PC-9 (cell line): ENCODE results near the gene OR52A1. TPM values are rescaled to one million over a fixed set of nuclear protein-coding genes. Genes with fewer than 3 reads are reported as not detected.

Experiments
- BruUV-seq: library from RNA; stranded (reverse); fragments of 400-500 nt; replicated peaks from 2 replicates; lab custom pipeline; 2021; lab: Mats Ljungman, UMichigan
- CTCF ChIA-PET: fragments of 300-600 bp; sonication (Branson Sonifier 250); formaldehyde crosslinking; loops from one replicate; lab custom pipeline; 2022; ENCODE audit warnings: antibody characterized with exemption; lab: Charles Lee
- POLR2A ChIA-PET: fragments of 300-600 bp; sonication (Branson Sonifier 250); formaldehyde crosslinking; loops from one replicate; lab custom pipeline; 2022; ENCODE audit warnings: antibody characterized with exemption; ENCODE audit not compliant: unreplicated experiment; lab: Charles Lee
- DNase-seq, 2 experiments: peaks; one replicate each; pipeline versions ENCODE4 v3.0.0 to v3.0.0-alpha.2; 2015 to 2022; ENCODE audit warnings: mixed read lengths in 1 of 2
- H2AFZ ChIP-seq: fragments of 200-600 bp; sonication (generic); 2 replicates; pipeline ENCODE4 v1.8.1; 2017; ENCODE audit warnings: antibody characterized with exemption
- H3F3A ChIP-seq: fragments of 200-600 bp; sonication (generic); 2 replicates; pipeline ENCODE4 v1.8.1; 2017; ENCODE audit warnings: antibody characterized with exemption, mild to moderate bottlenecking, low read depth; ENCODE audit not compliant: insufficient read depth
- H3K27ac ChIP-seq: fragments of 200-600 bp; sonication (generic); 2 replicates; pipeline ENCODE4 v1.6.1; 2016; ENCODE audit warnings: mixed run types
- H3K27me3 ChIP-seq: fragments of 200-600 bp; sonication (generic); 2 replicates; pipeline ENCODE4 v1.6.1; 2016; ENCODE audit warnings: low read depth, mixed run types; ENCODE audit not compliant: insufficient read depth
- H3K36me3 ChIP-seq: fragments of 200-600 bp; sonication (generic); 2 replicates; pipeline ENCODE4 v1.6.1; 2016; ENCODE audit warnings: low read depth, mixed run types
- H3K4me1 ChIP-seq: fragments of 200-600 bp; sonication (generic); replicated peaks from 2 replicates; pipeline ENCODE4 v1.6.1; 2016; ENCODE audit warnings: mixed run types; ENCODE audit not compliant: insufficient read depth
- H3K4me2 ChIP-seq: fragments of 200-600 bp; sonication (generic); 2 replicates; pipeline ENCODE4 v1.6.1; 2017; ENCODE audit warnings: mixed run types
- H3K4me3 ChIP-seq: fragments of 200-600 bp; sonication (generic); 2 replicates; pipeline ENCODE4 v1.6.1; 2016; ENCODE audit warnings: mixed run types
- H3K79me2 ChIP-seq: fragments of 200-600 bp; sonication (generic); 2 replicates; pipeline ENCODE4 v1.6.1; 2017; ENCODE audit warnings: low read depth, mixed run types
- H3K9me2 ChIP-seq: fragments of 200-600 bp; sonication (generic); 2 replicates; pipeline ENCODE4 v1.8.1; 2017; ENCODE audit warnings: mild to moderate bottlenecking; ENCODE audit not compliant: insufficient read depth
- H3K9me3 ChIP-seq: fragments of 200-600 bp; sonication (generic); 2 replicates; pipeline ENCODE4 v1.8.1; 2016; ENCODE audit warnings: low read depth; ENCODE audit not compliant: insufficient read depth
- H4K20me1 ChIP-seq: fragments of 200-600 bp; sonication (generic); 2 replicates; pipeline ENCODE4 v1.8.1; 2017; ENCODE audit not compliant: insufficient read depth
- CTCF ChIP-seq: fragments of 200-600 bp; sonication (generic); conservative IDR thresholded peaks from 2 replicates; pipeline ENCODE4 v1.6.1; 2017; ENCODE audit warnings: mixed run types, antibody characterized with exemption, mild to moderate bottlenecking, moderate library complexity
- EZH2 ChIP-seq: fragments of 200-600 bp; sonication (generic); IDR thresholded peaks from 2 replicates; pipeline ENCODE4 v1.8.0; 2017; ENCODE audit warnings: antibody characterized with exemption, low read depth
- intact Hi-C: fragments of 100-400 bp; cut with micrococcal nuclease; formaldehyde crosslinking; loops from one replicate; pipeline ENCODE4 v1.10.0; 2022; ENCODE audit not compliant: unreplicated experiment
- total RNA-seq: library from RNA; stranded (reverse); gene quantifications from 2 replicates; pipeline ENCODE4 v1.2.3, GENCODE V29; 2021

The OR52A1 gene
- total RNA-seq, 1 experiment from 2014 or later: not detected

- BruUV-seq: no TSS peak
- ChIA-PET POLR2A (no interaction called here), CTCF (no interaction called here)
- no peaks in the 10 kb centered on the region for H3K9me3 ChIP-seq
- no peaks in the 10 kb centered on the region for H3F3A ChIP-seq
- H3K9me2 ChIP-seq: no peaks in the 10 kb centered on the region
- no peak overlapping the region for H3K27ac ChIP-seq
- H4K20me1 ChIP-seq: no peaks in the 10 kb centered on the region
- DNase-seq: no peak
- no peak overlapping the region for H2AFZ ChIP-seq
- TF ChIP-seq EZH2 (no peak), CTCF (no peak)
- H3K4me3 ChIP-seq: no peak overlapping the region
- H3K4me1 ChIP-seq: no peaks in the 10 kb centered on the region
- no peaks in the 10 kb centered on the region for H3K27me3 ChIP-seq
- H3K4me2 ChIP-seq: no peak overlapping the region
- H3K79me2 ChIP-seq: no peaks in the 10 kb centered on the region
- intact Hi-C loops: no loop called here
- no peaks in the 10 kb centered on the region for H3K36me3 ChIP-seq
Observed at GRCh38 chr11:5115339-5115738, 39.2 kb downstream of the OR52A1 start.

GRCh38 chr11:5107285-5107684 is 47.3 kb downstream of the OR52A1 start:
- intact Hi-C loops: no loop called here
- no peak overlapping the region for H3K4me2 ChIP-seq
- H3K9me2 ChIP-seq: no peaks in the 10 kb centered on the region
- POLR2A ChIA-PET: no interaction called here
- CTCF ChIA-PET: no interaction called here
- H3K79me2 ChIP-seq: no peaks in the 10 kb centered on the region
- no peak overlapping the region for H2AFZ ChIP-seq
- no peak overlapping the region for H3K27ac ChIP-seq
- no TSS peak for BruUV-seq
- TF ChIP-seq EZH2: no peak
- no peak for TF ChIP-seq CTCF
- no peak for DNase-seq
- H4K20me1 ChIP-seq: no peaks in the 10 kb centered on the region
- H3F3A ChIP-seq: no peaks in the 10 kb centered on the region
- H3K36me3 ChIP-seq: no peaks in the 10 kb centered on the region
- no peaks in the 10 kb centered on the region for H3K4me1 ChIP-seq
- H3K9me3 ChIP-seq: no peaks in the 10 kb centered on the region
- H3K4me3 ChIP-seq: no peak overlapping the region
- H3K27me3 ChIP-seq: no peaks in the 10 kb centered on the region

GRCh38 chr11:5103066-5103465 is 51.5 kb downstream of the OR52A1 start:
- no peak for TF ChIP-seq CTCF
- no peak for TF ChIP-seq EZH2
- no peaks in the 10 kb centered on the region for H3K4me1 ChIP-seq
- no peak overlapping the region for H3K4me2 ChIP-seq
- DNase-seq: no peak
- ChIA-PET CTCF (no interaction called here), POLR2A (no interaction called here)
- H3K9me2 ChIP-seq: no peaks in the 10 kb centered on the region
- no peak overlapping the region for H3K4me3 ChIP-seq
- no peaks in the 10 kb centered on the region for H3K36me3 ChIP-seq
- BruUV-seq: no TSS peak
- no peaks in the 10 kb centered on the region for H4K20me1 ChIP-seq
- no peak overlapping the region for H3K27ac ChIP-seq
- intact Hi-C loops: no loop called here
- H3K27me3 ChIP-seq: no peaks in the 10 kb centered on the region
- H2AFZ ChIP-seq: no peak overlapping the region
- H3K9me3 ChIP-seq: no peaks in the 10 kb centered on the region
- H3K79me2 ChIP-seq: no peaks in the 10 kb centered on the region
- no peaks in the 10 kb centered on the region for H3F3A ChIP-seq
